Neuronal stem cell (in vitro differentiated cells): Measurements from ENCODE around the gene FUT7.

Source experiments
- DNase-seq: peaks from one replicate; pipeline ENCODE4 v3.0.0-alpha.2; 2013; ENCODE audit warnings: low spot score
- H2AFZ ChIP-seq: one replicate; pipeline ENCODE4 v1.6.1; 2013; ENCODE audit warnings: mild to moderate bottlenecking, low read length, inconsistent platforms
- H2AK5ac ChIP-seq: 2 replicates; pipeline ENCODE4 v1.6.1; 2013; ENCODE audit warnings: low read depth, mild to moderate bottlenecking, inconsistent platforms, low read length, moderate library complexity, mixed read lengths
- H2BK120ac ChIP-seq: 2 replicates; pipeline ENCODE4 v1.6.1; 2013; ENCODE audit warnings: low read depth, mild to moderate bottlenecking, inconsistent platforms, low read length, moderate library complexity, mixed read lengths
- H2BK12ac ChIP-seq: one replicate; pipeline ENCODE4 v1.6.1; 2013; ENCODE audit warnings: low read length, inconsistent platforms
- H2BK15ac ChIP-seq: 2 replicates; pipeline ENCODE4 v1.6.1; 2013; ENCODE audit warnings: mild to moderate bottlenecking, low read length, inconsistent platforms, mixed read lengths
- H2BK5ac ChIP-seq: one replicate; pipeline ENCODE4 v1.6.1; 2013; ENCODE audit warnings: inconsistent platforms, mild to moderate bottlenecking, low read length, moderate library complexity
- H3K14ac ChIP-seq: one replicate; pipeline ENCODE4 v1.6.1; 2013; ENCODE audit warnings: low read length, inconsistent platforms
- H3K18ac ChIP-seq: 2 replicates; pipeline ENCODE4 v1.6.1; 2013; ENCODE audit warnings: low read length, inconsistent platforms
- H3K23ac ChIP-seq: 2 replicates; pipeline ENCODE4 v1.6.1; 2013; ENCODE audit warnings: low read depth, mild to moderate bottlenecking, mixed read lengths, low read length, inconsistent platforms; ENCODE audit not compliant: poor library complexity
- H3K27ac ChIP-seq: replicated peaks from 3 replicates; pipeline ENCODE4 v1.5.1; 2013; ENCODE audit warnings: low read length, inconsistent platforms
- H3K27me3 ChIP-seq, 3 experiments: 2 replicates each; pipeline ENCODE4 v1.6.1; 2013; ENCODE audit warnings: low read length in 3 of 3, mild to moderate bottlenecking in 2 of 3, inconsistent platforms in 1 of 3, low read depth in 1 of 3, mixed read lengths in 1 of 3, moderate library complexity in 1 of 3; ENCODE audit not compliant: control insufficient read depth in 3 of 3, insufficient read depth in 3 of 3
- H3K36me3 ChIP-seq, 2 donors: replicated peaks in 1 of 2; 2 replicates each; pipeline ENCODE4 v1.6.1; 2013; ENCODE audit warnings: low read length in 2 of 2; ENCODE audit not compliant: control insufficient read depth in 2 of 2, insufficient read depth in 2 of 2
- H3K4ac ChIP-seq: 2 replicates; pipeline ENCODE4 v1.6.1; 2013; ENCODE audit warnings: inconsistent platforms, mild to moderate bottlenecking, low read length, moderate library complexity
- H3K4me1 ChIP-seq, 2 donors: 1 replicate in 1 of 2; 2 replicates in 1 of 2; pipeline ENCODE4 v1.6.1; 2013; ENCODE audit warnings: low read length in 2 of 2, low read depth in 1 of 2; ENCODE audit not compliant: control insufficient read depth in 2 of 2, insufficient read depth in 1 of 2
- H3K4me2 ChIP-seq: one replicate; pipeline ENCODE4 v1.6.1; 2013; ENCODE audit warnings: mild to moderate bottlenecking, low read length, inconsistent platforms; ENCODE audit not compliant: insufficient read depth, poor library complexity, severe bottlenecking
- H3K4me3 ChIP-seq, 2 donors: 2 replicates each; pipeline ENCODE4 v1.5.1; 2013; ENCODE audit warnings: low read length in 2 of 2, mild to moderate bottlenecking in 2 of 2, inconsistent platforms in 1 of 2, moderate library complexity in 1 of 2
- H3K79me1 ChIP-seq: one replicate; pipeline ENCODE4 v1.6.1; 2013; ENCODE audit warnings: low read depth, mild to moderate bottlenecking, inconsistent platforms, low read length, moderate library complexity
- H3K9ac ChIP-seq: one replicate; pipeline ENCODE4 v1.6.1; 2013; ENCODE audit warnings: mild to moderate bottlenecking, low read depth, low read length, inconsistent platforms; ENCODE audit not compliant: poor library complexity
- H3K9me3 ChIP-seq, 2 donors: replicated peaks in 1 of 2; 2 replicates each; pipeline versions ENCODE3 to v1.6.1; 2013; ENCODE audit warnings: low read length in 2 of 2, mild to moderate bottlenecking in 2 of 2, inconsistent platforms in 1 of 2, low read depth in 1 of 2, mixed read lengths in 1 of 2, moderate library complexity in 1 of 2; ENCODE audit not compliant: control insufficient read depth in 2 of 2, insufficient read depth in 1 of 2
- H4K8ac ChIP-seq: one replicate; pipeline ENCODE4 v1.6.1; 2013; ENCODE audit warnings: low read depth, mild to moderate bottlenecking, inconsistent platforms, low read length, moderate library complexity
- H4K91ac ChIP-seq: one replicate; pipeline ENCODE4 v1.6.1; 2013; ENCODE audit warnings: low read length, low read depth, mild to moderate bottlenecking, inconsistent platforms; ENCODE audit not compliant: poor library complexity
- WGBS, 2 donors: extraction: QIAGEN DNeasy Blood & Tissue Kit; methylation state at CpG; one replicate each; pipeline ENCODE4 v1.1.7; 2013; ENCODE audit warnings: missing lambda C conversion rate in 2 of 2, mixed read lengths in 1 of 2; ENCODE audit not compliant: insufficient read length in 2 of 2, insufficient replicate concordance in 1 of 2; ENCODE audit errors: extremely low coverage in 2 of 2; 5-methylcytosine and 5-hydroxymethylcytosine counted together

Gene FUT7

DNA sequence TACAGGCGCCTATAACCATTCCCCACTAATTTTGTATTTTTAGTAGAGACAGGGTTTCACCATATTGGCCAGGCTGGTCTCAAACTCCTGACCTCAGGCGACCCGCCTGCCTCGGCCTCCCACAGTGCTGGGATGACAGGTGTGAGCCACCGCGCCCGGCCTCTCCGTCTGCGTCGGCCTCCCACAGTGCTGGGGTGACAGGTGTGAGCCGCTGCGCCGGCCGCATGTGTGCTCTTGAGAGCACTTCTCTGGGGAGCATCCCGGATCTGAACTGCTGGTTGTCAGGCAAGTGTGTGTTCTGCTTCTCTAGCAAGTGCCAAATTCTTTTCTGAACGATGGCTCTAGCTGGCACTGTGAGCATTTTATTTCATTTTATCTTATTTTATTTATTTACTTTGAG lies 25.7 kb upstream of the FUT7 start:
- Histone ChIP-seq H2BK120ac (no peak overlapping the region), H3K14ac (no peak overlapping the region), H2BK15ac (no peak overlapping the region), H2AK5ac (no peak overlapping the region), H2AFZ (no peak overlapping the region), H3K4me3 (no peak overlapping the region), H3K23ac (no peak overlapping the region), H3K4me2 (no peak overlapping the region), H3K4ac (no peak overlapping the region), H3K18ac (no peak overlapping the region), H3K36me3 (no peaks in the 10 kb centered on the region), H3K27me3 (peaks cover 17 to 56% (median 34%) of the 10 kb centered on the region in 3 experiments), H2BK12ac (no peak overlapping the region), H3K4me1 (peaks cover 8 to 13% of the 10 kb centered on the region in 2 donors), H4K8ac (no peak overlapping the region), H3K27ac (no peak overlapping the region), H3K9ac (no peak overlapping the region), H3K79me1 (peaks cover 2% of the 10 kb centered on the region), H2BK5ac (no peak overlapping the region), H4K91ac (no peak overlapping the region), H3K9me3 (peaks cover 0 to 1% of the 10 kb centered on the region in 2 donors)
- WGBS, 2 donors = no CpG with 5 or more reads among the region's 16 CpGs
- DNase-seq = no peak

DNA sequence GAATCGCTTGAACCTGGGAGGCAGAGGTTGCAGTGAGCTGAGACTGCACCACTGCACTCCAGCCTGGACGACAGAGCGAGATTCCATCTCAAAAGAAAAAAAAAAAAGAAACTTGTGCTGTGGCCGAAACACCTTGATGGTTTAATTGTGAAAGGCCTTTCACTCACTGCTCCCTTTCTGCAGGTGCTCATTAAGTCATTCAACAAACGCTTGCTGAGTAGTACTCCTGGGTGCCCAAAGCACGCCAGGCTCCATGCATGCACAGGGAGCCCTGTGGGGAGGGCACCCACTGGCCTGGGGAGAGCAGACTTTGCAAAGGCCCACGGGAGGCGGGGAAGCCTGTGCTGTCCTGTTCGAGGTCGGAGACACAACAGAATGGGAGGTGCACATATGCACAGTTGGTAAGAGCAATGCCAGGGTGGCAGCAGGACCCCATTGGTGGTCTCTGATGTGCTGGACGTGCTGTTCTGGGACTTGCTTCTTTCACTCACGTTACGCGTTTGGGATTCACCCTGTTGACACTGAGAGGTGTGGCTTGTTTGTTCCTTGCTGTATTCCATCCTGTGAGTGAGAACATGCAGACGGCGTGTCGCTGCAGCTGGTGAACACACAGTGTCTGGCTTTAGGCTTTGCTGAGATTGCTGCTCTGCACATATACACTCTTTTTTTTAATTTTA lies 25.0 kb upstream of the FUT7 start:
- Histone ChIP-seq H3K79me1 (peaks cover 2% of the 10 kb centered on the region), H3K14ac (peak overlapping the region; percentile 89), H2AK5ac (peak overlapping the region; percentile 97), H3K9me3 (peaks cover 0 to 1% of the 10 kb centered on the region in 2 donors), H3K4me2 (no peak overlapping the region), H2BK120ac (no peak overlapping the region), H3K9ac (no peak overlapping the region), H4K8ac (no peak overlapping the region), H3K23ac (peak overlapping the region; percentile 48), H4K91ac (no peak overlapping the region), H3K36me3 (no peaks in the 10 kb centered on the region), H3K4me3 (no peak overlapping the region), H3K18ac (no peak overlapping the region), H3K27ac (no peak overlapping the region), H2BK12ac (no peak overlapping the region), H2AFZ (no peak overlapping the region), H2BK5ac (no peak overlapping the region), H3K4me1 (peaks cover 8 to 13% of the 10 kb centered on the region in 2 donors), H3K27me3 (peaks cover 17 to 63% (median 41%) of the 10 kb centered on the region in 3 experiments), H3K4ac (no peak overlapping the region), H2BK15ac (no peak overlapping the region)
- DNase-seq = no peak
- no CpG with 5 or more reads among the region's 17 CpGs for WGBS, 2 donors

DNA sequence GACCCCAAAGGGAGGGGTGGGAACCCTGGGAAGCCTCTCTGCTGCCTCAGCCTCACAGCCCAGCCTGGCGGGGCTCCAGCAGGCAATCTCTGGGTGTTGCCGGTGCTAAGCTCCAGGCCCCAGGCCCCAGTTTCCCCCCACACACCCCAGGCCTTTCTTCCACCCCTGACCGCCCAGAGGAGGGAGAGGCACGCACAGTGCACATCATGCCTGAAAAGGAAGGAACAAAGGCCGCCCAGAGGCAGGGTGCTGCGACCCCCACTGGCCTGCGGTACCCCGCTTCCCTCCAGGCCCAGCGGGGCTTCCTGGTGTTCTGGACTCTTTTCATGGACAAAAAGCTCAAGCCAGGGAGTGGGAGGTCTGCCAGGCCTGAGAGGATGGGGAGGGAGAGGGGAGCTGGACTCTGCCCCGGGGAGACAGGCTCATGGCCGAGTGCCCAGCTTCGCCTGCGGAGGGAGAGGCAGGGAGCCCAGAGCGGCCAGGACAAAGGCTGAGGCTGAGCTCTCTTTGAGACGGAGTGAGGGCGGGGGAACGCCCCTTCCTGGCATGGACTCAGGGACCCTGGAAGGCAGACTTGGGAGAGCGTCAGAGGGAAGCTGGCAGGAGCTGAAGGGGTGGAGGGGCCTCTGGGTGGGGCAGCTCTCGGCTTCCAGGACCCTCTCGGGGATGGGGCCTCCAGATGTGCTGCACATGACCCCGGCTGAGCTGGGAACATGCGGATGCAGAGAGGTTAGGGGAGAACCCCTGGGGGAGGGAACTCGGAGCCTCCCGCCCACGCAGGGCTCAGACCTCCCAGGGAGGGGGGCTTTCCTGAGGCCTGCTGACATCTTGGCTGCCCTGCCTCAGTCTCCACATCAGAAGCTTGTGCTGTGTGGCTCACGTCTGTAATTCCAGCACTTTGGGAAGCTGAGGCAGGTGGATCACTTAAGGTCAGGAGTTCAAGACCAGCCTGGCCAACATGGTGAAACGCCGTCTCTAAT lies 23.8 kb upstream of the FUT7 start:
- no CpG with 5 or more reads among the region's 28 CpGs for WGBS, 2 donors
- peaks cover 0 to 1% of the 10 kb centered on the region in 2 donors for H3K9me3 ChIP-seq
- H3K27me3 ChIP-seq = peaks cover 17 to 75% (median 53%) of the 10 kb centered on the region in 3 experiments

More for the DNA sequence above, 23.8 kb upstream of the FUT7 start:
- peak overlapping the region; percentile 94 for H2AK5ac ChIP-seq
- no peak overlapping the region for H3K4ac ChIP-seq
- H2BK120ac ChIP-seq = no peak overlapping the region
- H2BK15ac ChIP-seq = peak overlapping the region; percentile 96
- no peaks in the 10 kb centered on the region for H3K36me3 ChIP-seq
- H3K4me3 ChIP-seq = no peak overlapping the region
- H4K91ac ChIP-seq = no peak overlapping the region
- no peak overlapping the region for H3K27ac ChIP-seq
- H2AFZ ChIP-seq = peak overlapping the region; percentile 90
- H3K4me1 ChIP-seq = peaks cover 8 to 13% of the 10 kb centered on the region in 2 donors
- no peak overlapping the region for H3K23ac ChIP-seq
- no peak overlapping the region for H2BK5ac ChIP-seq
- peak overlapping the region; percentile 81 for H3K9ac ChIP-seq
- peak overlapping the region; percentile 76 for H3K18ac ChIP-seq
- DNase-seq = no peak
- no peak overlapping the region for H4K8ac ChIP-seq
- H3K14ac ChIP-seq = peak overlapping the region; percentile 38
- H3K79me1 ChIP-seq = peaks cover under 1% of the 10 kb centered on the region
- H2BK12ac ChIP-seq = peak overlapping the region; percentile 73
- H3K4me2 ChIP-seq = no peak overlapping the region
